Tibial artery (tissue), 4 donors: ENCODE measurements around the gene ERCC6L.
A peak's percentile ranks its signal among the peaks of the same experiment; 100 is the strongest.
"Not testable (repeated sequence)": the region's sequence is repeated elsewhere in the genome, so short reads cannot be mapped to it uniquely, and the experiment has no call there.

Experiments used
- DNase-seq, 2 donors: peaks; one replicate each; pipeline ENCODE4 v3.0.0-alpha.2; 2019
- H3K27ac ChIP-seq, 2 donors: fragments of 200-600 bp; sonication (generic) in 1 of 2; 1 replicate in 1 of 2; 2 replicates in 1 of 2; pipeline ENCODE4 v1.5.1; 2018 to 2019; ENCODE audit warnings: mild to moderate bottlenecking in 1 of 2
- H3K27me3 ChIP-seq, 2 donors: fragments of 200-600 bp; sonication (generic) in 1 of 2; one replicate each; pipeline versions ENCODE4 v1.5.1 to v1.6.0; 2016 to 2019
- H3K36me3 ChIP-seq, 3 donors: fragments of 200-600 bp; sonication (generic) in 2 of 3; one replicate each; pipeline ENCODE4 v1.5.1; 2016 to 2019; ENCODE audit warnings: mild to moderate bottlenecking in 2 of 3
- H3K4me1 ChIP-seq, 4 donors: fragments of 200-600 bp; sonication (generic) in 2 of 4; 1 replicate in 3 of 4; 2 replicates in 1 of 4; pipeline ENCODE4 v1.5.1; 2016 to 2019
- H3K4me3 ChIP-seq, 2 donors: fragments of 200-600 bp; sonication (generic) in 1 of 2; 1 replicate in 1 of 2; 2 replicates in 1 of 2; pipeline ENCODE4 v1.5.1; 2018 to 2019; ENCODE audit warnings: mild to moderate bottlenecking in 2 of 2
- H3K9me3 ChIP-seq, 3 donors: fragments of 200-600 bp; sonication (generic) in 1 of 3; one replicate each; pipeline ENCODE4 v1.5.1; 2016 to 2019
- CTCF ChIP-seq, 2 experiments: fragments of 200-600 bp in 1 of 2; fragments of 450-650 bp in 1 of 2; IDR thresholded peaks; one replicate each; pipeline ENCODE4 v1.5.1; 2017 to 2019; ENCODE audit warnings: antibody characterized with exemption in 2 of 2, mild to moderate bottlenecking in 1 of 2, moderate library complexity in 1 of 2
- intact Hi-C: fragments of 100-400 bp; cut with DNase I; formaldehyde crosslinking; loops from one replicate; pipeline ENCODE4 v1.15.0; 2023; ENCODE audit warnings: low total_unique reads

The ERCC6L gene

GRCh38 chrX:72181178-72182125, 57.4 kb downstream of the ERCC6L start, which contains the start of gene PIN4:
TSS of gene PIN4 (plus strand) at chrX:72181757. CDS start at chrX:72181786, 29 bp downstream.
- DNase-seq = peak; percentile 90 to 94
- no peak for TF ChIP-seq CTCF (IDR thresholded peaks at IDR 0.05)
- intact Hi-C loops = no loop called here
- peak within 1 kb of the TSS; percentile 69 to 79 for H3K27ac ChIP-seq
- no peaks in the 10 kb centered on the region for H3K27me3 ChIP-seq
- no peaks in the 10 kb centered on the region for H3K9me3 ChIP-seq
- peaks cover 0 to 13% (median 5%) of the 10 kb centered on the region in 4 donors for H3K4me1 ChIP-seq
- H3K36me3 ChIP-seq = no peaks in the 10 kb centered on the region
- peak within 1 kb of the TSS; percentile 71 to 75 for H3K4me3 ChIP-seq

GRCh38 chrX:72180539-72180938, 58.3 kb downstream of the ERCC6L start:
- Histone ChIP-seq H3K4me1 (peaks cover 0 to 13% (median 5%) of the 10 kb centered on the region in 4 donors), H3K27ac (peak overlapping the region; percentile 69 to 79), H3K4me3 (peak overlapping the region in 1 of 2 donors; percentile 71), H3K36me3 (no peaks in the 10 kb centered on the region), H3K9me3 (no peaks in the 10 kb centered on the region), H3K27me3 (no peaks in the 10 kb centered on the region)
- TF ChIP-seq CTCF (IDR thresholded peaks at IDR 0.05) = no peak
- DNase-seq = no peak
- intact Hi-C loops = no loop called here

GRCh38 chrX:72176981-72177380, 61.8 kb downstream of the ERCC6L start:
- intact Hi-C loops = no loop called here
- Histone ChIP-seq H3K36me3 (no peaks in the 10 kb centered on the region), H3K4me1 (no peaks in the 10 kb centered on the region), H3K27me3 (no peaks in the 10 kb centered on the region), H3K4me3 (no peak overlapping the region), H3K9me3 (no peaks in the 10 kb centered on the region), H3K27ac (no peak overlapping the region)
- no peak for DNase-seq
- no peak for TF ChIP-seq CTCF (IDR thresholded peaks at IDR 0.05)

- DNase-seq, intact Hi-C loops, H3K27me3 ChIP-seq, H3K9me3 ChIP-seq, H3K36me3 ChIP-seq, H3K4me3 ChIP-seq, H3K27ac ChIP-seq, H3K4me1 ChIP-seq: not testable (repeated sequence)
Measured at GRCh38 chrX:72176289-72176688, 62.5 kb downstream of the ERCC6L start.

GRCh38 chrX:72169008-72169728, 69.7 kb downstream of the ERCC6L start:
- H3K36me3 ChIP-seq = no peaks in the 10 kb centered on the region
- peak overlapping the region in 1 of 2 donors; percentile 10 for H3K4me3 ChIP-seq
- intact Hi-C loops = no loop called here
- no peaks in the 10 kb centered on the region for H3K27me3 ChIP-seq
- no peak overlapping the region for H3K27ac ChIP-seq
- no peaks in the 10 kb centered on the region for H3K4me1 ChIP-seq
- TF ChIP-seq CTCF (IDR thresholded peaks at IDR 0.05) = no peak
- no peak for DNase-seq
- H3K9me3 ChIP-seq = no peaks in the 10 kb centered on the region

GRCh38 chrX:72165551-72165950, 73.3 kb downstream of the ERCC6L start:
- Histone ChIP-seq H3K27ac (no peak overlapping the region), H3K27me3 (no peaks in the 10 kb centered on the region), H3K9me3 (no peaks in the 10 kb centered on the region), H3K4me1 (no peaks in the 10 kb centered on the region), H3K36me3 (no peaks in the 10 kb centered on the region), H3K4me3 (no peak overlapping the region)
- DNase-seq = no peak
- intact Hi-C loops = no loop called here
- no peak for TF ChIP-seq CTCF (IDR thresholded peaks at IDR 0.05)
